Amniotic stem cell (primary cell): Measurements from ENCODE around the gene PHRF1.
"Not testable (repeated sequence)": the region's sequence is repeated elsewhere in the genome, so short reads cannot be mapped to it uniquely, and the experiment has no call there.

Source experiments
- DNase-seq: peaks from one replicate; lab custom pipeline; 2025; lab: John Stamatoyannopoulos, UW

Gene PHRF1

GRCh38 chr11:574031-574570 lies 2.2 kb upstream of the PHRF1 start:
- not testable (repeated sequence) for DNase-seq

DNA sequence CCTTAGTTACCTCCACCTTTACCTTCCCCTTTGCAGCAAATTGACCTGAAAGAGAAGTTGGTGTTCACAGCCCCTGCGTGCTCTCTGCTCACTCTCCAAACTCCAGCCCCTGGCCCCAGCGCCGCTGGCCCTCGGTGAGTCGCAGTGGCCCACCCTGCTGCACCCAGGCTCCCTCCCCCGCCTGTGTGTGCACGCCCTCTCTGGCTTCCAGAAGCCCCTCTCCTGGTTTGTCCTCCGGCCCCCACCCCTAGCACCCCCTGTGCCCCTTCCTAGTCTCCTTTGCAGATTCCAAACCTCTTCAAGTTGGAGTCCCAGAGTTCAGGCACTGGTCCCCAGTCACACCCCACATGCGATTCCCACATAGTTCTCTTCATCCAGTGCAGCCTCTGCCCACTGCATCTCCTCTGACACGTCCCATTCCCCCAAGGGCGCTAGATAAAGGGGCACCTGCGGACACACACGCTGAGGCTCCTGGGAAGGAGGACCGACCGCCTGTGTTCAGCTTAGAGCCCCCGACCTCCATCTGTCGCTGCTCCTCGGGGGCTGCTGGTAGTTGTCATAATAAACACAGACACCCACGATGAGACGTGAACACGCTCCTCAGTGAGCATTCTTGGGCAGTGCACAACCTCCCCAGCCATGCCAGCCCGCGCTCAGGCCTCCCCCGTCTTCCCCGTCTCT lies 1.5 kb upstream of the PHRF1 start:
- no peak for DNase-seq

DNA sequence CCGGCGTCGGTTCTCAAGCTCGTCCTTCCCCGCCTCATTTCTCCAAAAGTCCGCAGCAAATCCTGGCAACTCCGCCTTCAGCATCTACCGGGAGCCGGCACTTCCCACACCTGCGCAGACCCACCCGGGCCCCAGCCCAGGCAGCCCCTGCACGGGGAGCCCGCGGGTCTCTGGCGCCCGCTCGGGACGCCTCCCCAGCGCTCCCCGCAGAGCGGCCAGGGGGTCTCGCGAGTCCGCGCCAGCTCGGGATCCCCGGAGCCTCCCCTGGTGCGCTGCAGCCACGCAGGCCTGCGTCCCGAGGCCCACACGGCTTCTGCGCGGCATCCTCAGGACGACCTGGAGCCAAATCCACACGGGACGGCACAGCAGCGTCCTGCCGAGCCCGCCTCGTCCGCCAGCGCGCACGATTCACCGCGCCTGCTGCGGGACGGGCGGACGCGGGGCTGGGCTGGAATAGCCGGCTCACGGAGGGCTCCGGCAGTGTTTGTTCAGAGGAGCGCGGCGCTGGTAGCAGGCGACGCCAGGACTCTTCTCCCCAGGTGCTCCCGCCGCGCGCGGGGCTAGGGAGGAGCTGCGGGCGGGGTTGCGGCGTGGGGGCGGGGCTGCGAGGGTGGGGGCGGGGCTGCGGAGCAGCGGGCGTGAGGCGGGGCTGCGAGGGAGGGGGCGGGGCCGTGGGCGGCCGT lies 816 bp upstream of the PHRF1 start:
- no peak for DNase-seq

DNA sequence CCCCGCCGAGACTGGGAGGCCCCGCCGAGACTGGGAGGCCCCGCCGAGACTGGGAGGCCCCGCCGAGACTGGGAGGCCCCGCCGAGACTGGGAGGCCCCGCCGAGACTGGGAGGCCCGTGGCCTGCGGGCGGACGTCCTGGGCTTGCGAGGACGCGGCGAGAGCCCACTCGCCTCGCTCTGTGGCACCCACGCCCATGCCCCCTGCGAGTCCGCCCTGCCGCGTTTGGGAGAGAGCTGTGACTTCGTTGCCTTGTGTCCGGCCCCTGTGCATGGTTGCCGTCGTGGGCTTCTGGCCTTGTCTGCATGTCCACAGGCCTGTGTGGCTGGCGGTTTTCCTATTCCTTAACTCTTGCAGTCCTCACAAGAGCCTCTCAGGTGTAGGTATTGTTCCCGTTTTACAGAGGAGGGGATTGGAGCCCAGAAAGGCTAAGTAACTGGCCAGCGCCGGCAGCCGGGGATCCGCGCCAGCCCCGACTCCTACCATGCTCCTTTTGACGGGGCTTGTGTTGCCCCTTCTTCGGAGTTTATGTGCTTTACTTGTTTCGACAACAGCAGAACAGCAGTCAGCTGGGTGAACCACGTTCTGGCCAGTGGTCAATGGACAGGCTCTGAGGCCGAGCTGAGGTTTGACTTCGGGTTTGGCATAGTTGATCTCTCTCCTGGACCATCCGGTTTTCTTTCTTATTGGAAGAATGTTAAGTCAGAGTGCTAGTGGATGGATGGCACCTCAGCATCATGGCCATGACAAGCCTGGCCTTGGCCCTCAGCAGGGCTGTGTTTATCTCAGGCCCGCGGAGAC lies 741 bp downstream of the PHRF1 start:
- DNase-seq: no peak

DNA sequence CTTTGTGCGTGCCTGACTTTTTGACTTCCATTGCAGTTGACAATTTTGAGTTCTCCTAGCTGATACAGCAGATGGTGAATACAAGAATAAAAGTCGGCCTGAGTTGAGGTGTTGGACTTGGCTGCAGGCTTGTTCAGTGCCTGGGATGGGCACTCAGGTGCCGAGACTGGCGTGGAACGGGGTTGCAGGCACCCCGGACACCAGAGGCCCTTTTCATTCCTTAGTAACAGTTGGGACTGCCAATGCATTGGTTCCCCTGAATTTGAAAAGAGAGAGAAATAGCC lies 1.3 kb downstream of the PHRF1 start:
- DNase-seq: no peak

DNA sequence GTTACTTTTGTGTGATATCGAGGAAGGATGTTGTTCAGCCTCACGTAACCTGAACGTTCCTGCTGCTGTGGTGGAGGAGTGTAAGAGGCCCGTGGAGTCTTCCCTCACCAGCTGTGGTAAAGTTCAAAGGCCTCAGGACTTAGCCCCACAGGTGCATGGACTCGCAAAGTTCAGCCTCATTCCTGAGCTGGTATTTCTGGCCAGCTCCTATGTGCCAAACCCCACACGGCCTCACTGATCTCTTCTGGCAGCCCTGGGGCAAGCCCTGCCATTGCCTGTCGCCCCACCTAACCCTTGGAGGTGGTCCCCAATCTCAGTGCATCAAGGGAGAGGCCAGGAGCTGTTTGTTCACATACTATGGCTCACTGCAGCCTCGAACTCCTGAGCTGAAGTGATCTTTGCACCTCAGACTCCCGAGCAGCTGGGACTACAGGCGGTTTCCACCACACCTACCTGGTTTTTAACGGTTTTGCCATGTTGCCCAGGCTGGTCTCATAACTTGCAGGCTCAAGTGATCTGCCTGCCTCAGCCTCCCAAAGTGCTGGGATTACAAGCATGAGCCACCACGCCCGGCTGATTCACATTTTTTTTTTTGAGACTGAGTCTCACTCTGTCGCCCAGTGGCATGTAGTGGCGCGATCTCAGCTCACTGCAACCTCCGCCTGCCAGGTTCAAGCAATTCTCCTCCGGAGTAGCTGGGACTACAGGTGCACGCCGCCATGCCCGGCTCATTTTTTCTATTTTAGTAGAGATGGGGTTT lies 2.2 kb downstream of the PHRF1 start:
- no peak for DNase-seq

- no peak for DNase-seq
Measured at GRCh38 chr11:579830-580601, 3.7 kb downstream of the PHRF1 start.

DNA sequence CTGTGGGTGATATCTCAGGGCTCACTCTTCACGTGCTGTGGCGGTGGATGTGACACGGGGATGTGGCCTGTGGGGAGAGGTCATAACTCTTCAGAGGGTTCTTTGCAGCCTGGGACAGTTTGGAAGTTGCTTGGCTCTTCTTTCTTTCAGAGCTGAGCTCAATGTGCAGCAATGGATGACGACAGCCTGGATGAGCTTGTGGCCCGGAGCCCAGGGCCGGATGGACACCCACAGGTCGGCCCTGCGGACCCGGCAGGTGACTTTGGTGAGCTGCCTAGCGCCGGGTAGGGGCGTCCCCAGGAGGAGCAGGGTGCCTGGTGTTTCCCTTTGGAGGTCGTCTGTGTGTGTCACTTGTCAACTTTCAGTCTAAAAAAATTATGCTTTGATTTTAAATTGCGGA lies 5.1 kb downstream of the PHRF1 start:
- no peak for DNase-seq

- no peak for DNase-seq
Measured at GRCh38 chr11:581752-582151, 5.5 kb downstream of the PHRF1 start.

- DNase-seq: no peak
Measured at GRCh38 chr11:584287-584686, 8.0 kb downstream of the PHRF1 start.

DNA sequence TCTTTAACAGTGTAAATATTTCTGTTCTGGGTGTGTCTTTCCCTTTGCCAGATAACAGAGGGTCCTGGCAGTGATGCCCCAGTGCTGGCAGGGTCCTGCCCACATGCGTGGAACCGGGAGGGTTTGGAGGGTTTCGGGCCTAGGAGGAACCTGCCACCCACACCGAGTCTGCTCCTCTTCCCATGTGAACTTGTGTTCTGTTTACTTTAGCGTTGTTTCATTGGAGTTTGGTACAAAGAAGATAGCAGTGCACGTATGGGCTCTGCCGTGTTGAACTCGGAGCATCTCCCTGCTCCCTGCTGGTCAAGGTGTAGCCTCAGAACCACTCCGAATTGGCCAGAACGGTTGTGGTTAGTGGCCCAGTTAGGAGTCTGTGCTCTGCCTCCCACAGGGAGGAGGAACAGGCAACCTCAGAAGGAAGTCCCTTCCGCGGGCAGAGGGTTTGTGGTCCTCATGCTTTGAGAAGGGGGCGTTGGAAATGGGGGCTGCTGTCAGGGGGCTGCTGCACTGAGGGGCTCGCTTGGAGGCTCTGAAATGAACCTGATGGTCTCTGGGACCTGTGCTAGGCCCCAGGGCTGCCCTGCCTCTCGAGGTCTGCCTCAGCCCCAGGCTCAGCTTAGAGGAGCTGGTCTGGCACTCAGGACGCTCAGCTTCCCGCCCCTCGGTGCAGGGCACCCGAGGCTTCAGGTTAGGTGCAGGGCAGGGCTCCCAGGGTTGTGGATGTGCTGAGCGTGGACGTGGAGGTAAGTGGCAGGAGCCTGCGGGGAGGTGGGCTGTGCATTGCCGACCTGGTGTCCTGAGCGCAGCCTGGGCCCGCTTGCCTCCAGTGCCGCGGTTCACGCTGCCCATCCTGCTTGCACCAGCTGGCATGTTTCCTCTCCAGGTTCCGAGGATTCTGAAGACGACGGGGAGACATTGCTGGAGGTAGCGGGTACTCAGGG lies 10.4 kb downstream of the PHRF1 start:
- DNase-seq: no peak

- no peak for DNase-seq
Measured at GRCh38 chr11:587546-587945, 11.3 kb downstream of the PHRF1 start.

DNA sequence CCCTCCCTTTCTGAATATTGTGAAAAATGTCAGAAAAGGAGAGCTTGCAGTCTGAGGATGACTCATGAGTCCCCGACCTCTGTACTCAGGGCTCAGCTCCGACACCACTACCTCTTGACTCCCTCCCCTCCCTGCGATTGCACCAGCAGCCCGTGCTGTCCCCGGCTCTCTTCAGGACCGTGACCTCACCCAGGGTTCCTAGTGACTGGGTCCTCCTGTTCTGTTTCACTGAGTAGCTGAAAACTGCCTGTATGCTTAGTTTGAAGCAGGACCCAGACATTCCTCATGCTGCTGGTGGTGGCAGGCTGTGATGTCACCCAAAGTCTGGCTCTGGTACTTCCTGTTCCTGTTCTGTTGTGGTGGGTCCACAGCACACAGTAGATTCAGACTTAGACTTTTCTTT lies 11.7 kb downstream of the PHRF1 start:
- DNase-seq: no peak

DNA sequence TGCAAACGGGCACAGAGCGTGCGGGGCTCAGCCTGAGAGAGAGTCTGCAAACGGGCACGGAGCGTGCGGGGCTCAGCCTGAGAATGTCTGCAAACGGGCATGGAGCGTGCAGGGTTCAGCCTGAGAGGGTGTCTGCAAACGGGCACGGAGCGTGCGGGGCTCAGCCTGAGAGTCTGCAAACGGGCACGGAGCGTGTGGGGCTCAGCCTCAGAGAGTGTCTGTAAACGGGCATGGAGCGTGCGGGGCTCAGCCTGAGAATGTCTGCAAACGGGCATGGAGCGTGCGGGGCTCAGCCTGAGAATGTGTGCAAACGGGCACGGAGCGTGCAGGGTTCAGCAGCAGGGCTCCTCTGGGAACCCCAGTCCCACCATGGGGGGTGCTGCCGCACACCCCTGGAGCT lies 13.5 kb downstream of the PHRF1 start:
- no peak for DNase-seq

DNA sequence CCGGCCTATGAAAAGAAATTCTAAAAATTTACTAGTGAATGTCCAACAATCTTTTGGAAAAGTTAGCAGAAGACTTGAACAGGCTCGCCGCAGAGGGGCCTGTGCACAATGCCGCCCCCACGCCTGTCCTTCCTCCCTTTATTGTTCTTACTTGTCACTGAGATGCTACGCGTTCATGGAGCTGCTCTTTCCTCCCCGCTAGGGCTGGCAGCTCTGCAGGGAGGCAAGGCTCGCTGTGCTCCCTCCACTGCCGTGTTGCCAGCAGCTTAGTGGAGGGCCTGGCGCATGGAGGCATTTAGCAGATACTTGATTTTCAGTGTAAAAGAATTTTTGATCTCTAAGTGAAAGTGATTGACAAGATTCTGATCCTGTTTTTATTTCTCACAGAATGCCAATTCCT lies 14.7 kb downstream of the PHRF1 start:
- DNase-seq: no peak

- DNase-seq: no peak
Measured at GRCh38 chr11:592501-592900, 16.2 kb downstream of the PHRF1 start.

- no peak for DNase-seq
Measured at GRCh38 chr11:592918-593317, 16.6 kb downstream of the PHRF1 start.

GRCh38 chr11:593347-593746 lies 17.1 kb downstream of the PHRF1 start:
- DNase-seq: no peak

GRCh38 chr11:595400-595799 lies 19.1 kb downstream of the PHRF1 start:
- DNase-seq: no peak

GRCh38 chr11:596374-596773 lies 20.1 kb downstream of the PHRF1 start:
- no peak for DNase-seq
